ENCODE data around the gene NXN. TPM values are rescaled to one million over a fixed set of nuclear protein-coding genes. Genes with fewer than 3 reads are reported as not detected.
"Not testable (repeated sequence)": the region's sequence is repeated elsewhere in the genome, so short reads cannot be mapped to it uniquely, and the experiment has no call there.

Gene NXN
- total RNA-seq, 6 experiments from 2014 or later: 2.7 to 9.5 (median 8.0) TPM

DNA sequence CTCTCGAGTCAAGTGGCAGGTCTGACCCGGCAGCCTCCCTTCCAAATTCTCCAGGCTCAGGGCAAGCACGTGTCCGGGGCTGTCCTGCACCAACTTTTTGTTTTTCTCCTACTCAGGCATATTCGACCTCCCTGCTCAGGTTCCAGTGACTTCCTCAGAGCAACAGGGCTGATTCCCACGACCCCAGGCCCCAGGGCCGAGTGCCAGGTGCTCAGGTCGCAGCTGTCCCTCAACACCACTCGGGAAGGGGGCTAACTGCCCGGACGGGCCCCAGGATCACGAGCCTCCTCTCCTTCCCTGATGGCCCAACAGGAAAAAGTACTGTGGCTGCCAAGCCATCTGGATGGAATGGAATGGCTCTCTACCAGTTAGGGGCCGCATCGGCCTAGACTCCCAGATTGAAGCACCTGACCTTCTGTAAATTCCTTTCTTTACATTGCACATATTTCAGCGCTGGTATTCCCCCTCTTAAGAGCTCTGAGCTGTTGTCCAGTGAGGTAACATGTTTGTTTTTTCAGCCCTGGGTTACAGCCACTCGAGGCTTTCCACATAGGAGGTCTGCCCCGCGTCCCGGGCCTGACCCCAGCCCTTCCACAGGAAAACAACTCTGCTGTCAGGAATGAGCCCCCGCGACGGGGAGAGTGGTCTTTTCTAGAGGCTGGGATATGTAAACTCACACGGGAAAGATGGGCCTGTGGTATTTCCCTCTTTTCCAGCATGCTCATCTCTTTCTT is 25.0 kb downstream of the NXN start:
- no peaks in the 10 kb centered on the region for H3K9me3 ChIP-seq
- 33% methylated on average over 17 of the region's 23 CpGs for WGBS (ENCODE audit: insufficient coverage, low coverage, low lambda C conversion rate, missing lambda C conversion rate)
- no peak for TF ChIP-seq POLR2A (IDR thresholded peaks at IDR 0.05)
- TF ChIP-seq, protein P1, sequence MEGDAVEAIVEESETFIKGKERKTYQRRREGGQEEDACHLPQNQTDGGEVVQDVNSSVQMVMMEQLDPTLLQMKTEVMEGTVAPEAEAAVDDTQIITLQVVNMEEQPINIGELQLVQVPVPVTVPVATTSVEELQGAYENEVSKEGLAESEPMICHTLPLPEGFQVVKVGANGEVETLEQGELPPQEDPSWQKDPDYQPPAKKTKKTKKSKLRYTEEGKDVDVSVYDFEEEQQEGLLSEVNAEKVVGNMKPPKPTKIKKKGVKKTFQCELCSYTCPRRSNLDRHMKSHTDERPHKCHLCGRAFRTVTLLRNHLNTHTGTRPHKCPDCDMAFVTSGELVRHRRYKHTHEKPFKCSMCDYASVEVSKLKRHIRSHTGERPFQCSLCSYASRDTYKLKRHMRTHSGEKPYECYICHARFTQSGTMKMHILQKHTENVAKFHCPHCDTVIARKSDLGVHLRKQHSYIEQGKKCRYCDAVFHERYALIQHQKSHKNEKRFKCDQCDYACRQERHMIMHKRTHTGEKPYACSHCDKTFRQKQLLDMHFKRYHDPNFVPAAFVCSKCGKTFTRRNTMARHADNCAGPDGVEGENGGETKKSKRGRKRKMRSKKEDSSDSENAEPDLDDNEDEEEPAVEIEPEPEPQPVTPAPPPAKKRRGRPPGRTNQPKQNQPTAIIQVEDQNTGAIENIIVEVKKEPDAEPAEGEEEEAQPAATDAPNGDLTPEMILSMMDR (IDR thresholded peaks at IDR 0.05): no peak
- ATAC-seq: peak in 1 of 4 donors; percentile 35
- no peaks in the 10 kb centered on the region for H3K36me3 ChIP-seq
- H3K4me3 ChIP-seq: no peak overlapping the region
- DNase-seq: peak in 1 of 3 donors; percentile 17
- H3K27me3 ChIP-seq: no peaks in the 10 kb centered on the region
- no peak overlapping the region for H3K27ac ChIP-seq
- H3K4me1 ChIP-seq: no peaks in the 10 kb centered on the region
- intact Hi-C loops (cut with DNase I): no loop called here

DNA sequence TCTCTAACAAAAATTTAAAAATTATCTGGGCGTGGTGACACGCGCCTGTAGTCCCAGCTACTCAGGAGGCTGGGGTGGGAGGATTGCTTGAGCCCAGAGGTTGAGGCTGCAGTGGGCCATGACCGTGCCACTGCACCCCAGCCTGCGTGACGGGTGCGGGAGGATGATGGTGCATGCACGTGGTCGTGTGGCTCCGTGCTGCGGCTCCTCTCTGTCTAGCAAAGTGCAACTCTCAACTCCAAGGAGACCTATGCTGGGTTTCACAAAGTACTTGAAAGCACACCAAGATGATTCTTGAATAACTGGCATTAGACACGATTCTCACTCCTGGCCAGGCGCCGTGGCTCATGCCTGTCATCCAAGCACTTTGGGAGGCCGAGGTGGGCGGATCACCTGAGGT is 25.8 kb downstream of the NXN start:
- Histone ChIP-seq H3K4me1 (no peaks in the 10 kb centered on the region), H3K4me3 (no peak overlapping the region), H3K36me3 (no peaks in the 10 kb centered on the region), H3K27ac (no peak overlapping the region), H3K9me3 (no peaks in the 10 kb centered on the region), H3K27me3 (no peaks in the 10 kb centered on the region)
- ATAC-seq: no peak
- no peak for TF ChIP-seq POLR2A (IDR thresholded peaks at IDR 0.05)
- TF ChIP-seq, protein P1 (IDR thresholded peaks at IDR 0.05): no peak
- peak in 1 of 3 donors; percentile 2 for DNase-seq
- intact Hi-C loops (cut with DNase I): no loop called here
- 100% methylated on average over 1 of the region's 16 CpGs for WGBS (ENCODE audit: insufficient coverage, low coverage, low lambda C conversion rate, missing lambda C conversion rate)

DNA sequence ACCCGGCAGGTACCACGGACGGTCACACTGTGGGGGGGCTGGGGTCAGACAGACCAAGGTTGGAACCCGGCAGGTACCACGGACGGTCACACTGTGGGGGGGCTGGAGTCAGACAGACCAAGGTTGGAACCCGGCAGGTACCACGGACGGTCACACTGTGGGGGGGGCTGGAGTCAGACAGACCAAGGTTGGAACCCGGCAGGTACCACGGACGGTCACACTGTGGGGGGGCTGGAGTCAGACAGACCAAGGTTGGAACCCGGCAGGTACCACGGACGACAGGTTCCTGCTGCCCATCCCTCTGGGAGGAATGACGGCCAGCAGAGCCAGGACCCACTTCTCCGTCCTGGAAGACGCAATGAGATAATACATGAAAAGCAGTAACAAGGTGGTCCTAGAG is 27.0 kb downstream of the NXN start:
- WGBS (ENCODE audit: insufficient coverage, low coverage, low lambda C conversion rate, missing lambda C conversion rate): 92% methylated on average over 17 of the region's 18 CpGs
- H3K27me3 ChIP-seq; H3K9me3 ChIP-seq; H3K4me1 ChIP-seq; H3K36me3 ChIP-seq; H3K27ac ChIP-seq; intact Hi-C loops (cut with DNase I); DNase-seq; ATAC-seq; H3K4me3 ChIP-seq: not testable (repeated sequence)

DNA sequence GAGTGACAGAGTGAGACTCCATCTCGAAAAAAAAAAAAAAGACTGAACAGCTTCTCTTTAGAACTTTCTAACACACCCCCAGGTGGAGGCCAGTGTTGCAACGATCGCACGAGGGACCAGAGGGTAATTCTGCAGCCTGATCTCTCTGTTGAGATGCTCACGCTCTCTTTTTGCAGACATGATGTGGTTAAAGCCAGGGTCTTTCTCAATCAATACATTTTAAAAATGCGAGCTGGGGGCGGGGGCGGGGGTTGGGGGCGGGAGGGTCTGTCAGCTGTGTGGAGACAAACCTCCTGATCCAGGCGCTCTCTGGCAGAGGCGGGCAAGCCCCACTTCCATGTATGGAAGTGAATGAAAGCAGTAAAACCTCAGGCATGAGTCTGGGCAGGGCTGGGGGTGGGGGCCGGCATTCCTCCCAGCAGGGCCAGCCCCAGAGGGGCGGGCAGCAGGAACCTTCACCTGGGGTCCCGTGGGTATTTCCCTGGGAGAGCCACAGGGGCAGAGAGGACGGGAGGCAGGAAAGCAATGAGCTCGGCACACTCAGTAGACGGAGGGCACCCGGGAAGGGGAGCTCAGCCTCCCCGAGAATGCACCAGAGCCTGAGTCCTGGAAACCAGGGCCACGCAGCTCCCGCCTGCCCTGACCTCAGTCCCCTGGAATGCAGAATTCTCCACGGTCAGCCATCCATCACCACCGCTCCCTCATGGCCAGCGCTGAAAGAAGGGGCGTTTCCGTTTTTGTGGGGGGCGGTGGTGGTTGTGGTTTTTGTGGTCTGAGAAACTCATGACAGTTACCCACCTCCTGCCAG is 28.0 kb downstream of the NXN start:
- Histone ChIP-seq H3K27me3 (no peaks in the 10 kb centered on the region), H3K36me3 (no peaks in the 10 kb centered on the region), H3K4me3 (no peak overlapping the region), H3K4me1 (no peaks in the 10 kb centered on the region), H3K27ac (no peak overlapping the region), H3K9me3 (no peaks in the 10 kb centered on the region)
- 31% methylated on average over 20 of the region's 27 CpGs for WGBS (ENCODE audit: insufficient coverage, low coverage, low lambda C conversion rate, missing lambda C conversion rate)
- intact Hi-C loops (cut with DNase I): no loop called here
- ATAC-seq (peak in 1 of 4 donors; percentile 25), DNase-seq (no peak)
- TF ChIP-seq, protein P1 (IDR thresholded peaks at IDR 0.05): no peak
- no peak for TF ChIP-seq POLR2A (IDR thresholded peaks at IDR 0.05)
